Tibial nerve (tissue), 4 donors: Measurements from ENCODE around the gene NFKBIE.

ENCODE experiments used
- CTCF ChIP-seq, 5 experiments: fragments of 200-600 bp in 3 of 5; fragments of 450-650 bp in 2 of 5; sonication (generic) in 3 of 5; IDR thresholded peaks; one replicate each; pipeline ENCODE4 v1.5.1; 2016 to 2019; ENCODE audit warnings: antibody characterized with exemption in 5 of 5, mild to moderate bottlenecking in 3 of 5, moderate library complexity in 2 of 5
- EP300 ChIP-seq, 2 donors: sonication (generic); formaldehyde crosslinking; IDR thresholded peaks; one replicate each; pipeline ENCODE4 v1.6.1; 2017; ENCODE audit warnings: antibody characterized with exemption in 2 of 2, mild to moderate bottlenecking in 1 of 2
- POLR2A ChIP-seq, 2 donors: fragments of 450-650 bp; IDR thresholded peaks; one replicate each; pipeline ENCODE4 v1.6.1; 2017; ENCODE audit warnings: antibody characterized with exemption in 2 of 2, mild to moderate bottlenecking in 2 of 2, moderate library complexity in 2 of 2

- TF ChIP-seq CTCF (IDR thresholded peaks at IDR 0.05) (peak in 4 of 5 experiments; percentile 10 to 67 (median 30)), POLR2A (IDR thresholded peaks at IDR 0.05) (peak; percentile 62 to 86), EP300 (IDR thresholded peaks at IDR 0.05) (peak; percentile 61 to 86)
Measured at GRCh38 chr6:44265007-44265721, at the start of gene NFKBIE.
